Right lobe of liver (tissue), 4 donors: ENCODE results near the gene STK16.

Experiments
- POLR2A ChIP-seq: fragments of 450-650 bp; IDR thresholded peaks from one replicate; pipeline ENCODE4 v1.6.1; 2017; ENCODE audit warnings: antibody characterized with exemption, mild to moderate bottlenecking
- TF ChIP-seq, protein P1 (sequence below), 4 donors: fragments of 200-600 bp in 3 of 4; fragments of 450-650 bp in 1 of 4; IDR thresholded peaks; one replicate each; pipeline versions ENCODE4 v1.5.1 to v1.8.0; 2016 to 2022; ENCODE audit warnings: antibody characterized with exemption in 4 of 4, mild to moderate bottlenecking in 2 of 4
- donor health status: DM: no; HTN: no; CAD: no.
- donor health status: DM: no; HTN: no; CAD: no.
- donor health status: DM: no; HTN: yes; CAD: no.

DNA sequence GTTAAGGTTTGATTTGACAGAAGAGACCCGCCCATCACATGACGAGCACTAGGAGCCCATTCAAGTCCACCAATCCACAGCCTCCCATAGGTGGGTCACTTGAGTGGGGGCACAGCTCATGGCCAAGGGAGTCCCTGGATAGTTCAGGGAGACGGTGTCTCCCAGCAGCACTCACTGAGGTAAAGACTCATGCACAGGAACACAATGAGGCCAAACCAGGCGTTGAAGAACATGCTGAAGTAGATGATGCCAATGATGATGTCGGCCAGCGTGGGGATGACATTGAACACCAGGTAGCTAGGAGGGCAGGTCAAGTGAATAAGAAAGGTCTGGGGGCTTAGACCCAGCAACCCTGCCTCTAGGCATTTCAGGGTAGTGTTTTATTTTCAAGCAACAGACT is 30.5 kb upstream of the STK16 start:
- TF ChIP-seq POLR2A = no peak
- TF ChIP-seq, protein P1, sequence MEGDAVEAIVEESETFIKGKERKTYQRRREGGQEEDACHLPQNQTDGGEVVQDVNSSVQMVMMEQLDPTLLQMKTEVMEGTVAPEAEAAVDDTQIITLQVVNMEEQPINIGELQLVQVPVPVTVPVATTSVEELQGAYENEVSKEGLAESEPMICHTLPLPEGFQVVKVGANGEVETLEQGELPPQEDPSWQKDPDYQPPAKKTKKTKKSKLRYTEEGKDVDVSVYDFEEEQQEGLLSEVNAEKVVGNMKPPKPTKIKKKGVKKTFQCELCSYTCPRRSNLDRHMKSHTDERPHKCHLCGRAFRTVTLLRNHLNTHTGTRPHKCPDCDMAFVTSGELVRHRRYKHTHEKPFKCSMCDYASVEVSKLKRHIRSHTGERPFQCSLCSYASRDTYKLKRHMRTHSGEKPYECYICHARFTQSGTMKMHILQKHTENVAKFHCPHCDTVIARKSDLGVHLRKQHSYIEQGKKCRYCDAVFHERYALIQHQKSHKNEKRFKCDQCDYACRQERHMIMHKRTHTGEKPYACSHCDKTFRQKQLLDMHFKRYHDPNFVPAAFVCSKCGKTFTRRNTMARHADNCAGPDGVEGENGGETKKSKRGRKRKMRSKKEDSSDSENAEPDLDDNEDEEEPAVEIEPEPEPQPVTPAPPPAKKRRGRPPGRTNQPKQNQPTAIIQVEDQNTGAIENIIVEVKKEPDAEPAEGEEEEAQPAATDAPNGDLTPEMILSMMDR (IDR thresholded peaks at IDR 0.05) = no peak
